ENCODE measurements around the gene PSMB1.

DNA sequence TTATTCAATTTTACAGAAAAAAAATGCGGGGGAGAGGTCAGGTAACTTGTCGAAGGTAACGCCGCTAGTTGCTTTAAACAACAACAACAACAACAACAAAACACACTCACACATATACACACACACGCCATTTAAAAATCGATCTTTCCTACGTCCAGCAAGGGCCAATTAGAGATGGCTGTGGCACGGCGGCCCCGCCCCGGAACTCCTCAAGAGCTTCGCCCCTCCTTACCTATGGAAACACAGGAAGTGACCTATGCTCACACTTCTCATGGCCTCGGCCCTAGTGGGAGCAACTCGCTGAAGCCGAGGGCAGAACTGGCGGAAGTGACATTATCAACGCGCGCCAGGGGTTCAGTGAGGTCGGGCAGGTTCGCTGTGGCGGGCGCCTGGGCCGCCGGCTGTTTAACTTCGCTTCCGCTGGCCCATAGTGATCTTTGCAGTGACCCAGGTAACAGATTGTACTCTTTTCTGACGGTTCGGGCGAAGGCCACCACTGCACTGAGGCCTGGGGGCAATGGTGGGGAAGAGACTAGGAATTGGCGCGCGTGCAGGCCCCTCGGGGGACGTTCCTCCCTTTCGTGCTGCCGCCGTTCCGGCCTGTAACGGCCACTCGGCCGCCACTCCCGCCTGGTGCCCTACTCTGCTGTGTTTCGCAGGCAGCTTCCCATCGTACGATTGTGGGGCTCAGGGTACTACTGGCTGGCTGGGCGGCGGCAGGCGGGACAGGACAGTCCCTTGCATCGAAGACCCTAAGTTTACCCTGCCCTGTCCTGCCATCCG is 1.1 kb upstream of the PSMB1 start, which contains the start of gene TBP:
- TF ChIP-seq GATA3 (IDR thresholded peaks at IDR 0.05; ENCODE audit: low read depth, low read length) = no peak
- no peak for TF ChIP-seq GATA2 (IDR thresholded peaks at IDR 0.05; ENCODE audit: low read depth, low read length)
